NCI-H2107 treated with DMSO at 0.1 percent for 48 hours (cell line): ENCODE data around the gene AKR1C3.
"Not testable (repeated sequence)": the region's sequence is repeated elsewhere in the genome, so short reads cannot be mapped to it uniquely, and the experiment has no call there.

Source experiments
- DNase-seq: peaks from one replicate; lab custom pipeline; 2025; ENCODE audit not compliant: unreplicated experiment; lab: John Stamatoyannopoulos, UW

The AKR1C3 gene

GRCh38 chr10:5136468-5137087 lies 42.4 kb downstream of the AKR1C3 start:
- no peak for DNase-seq

- DNase-seq, result not testable (repeated sequence)
These were observed 43.5 kb downstream of the AKR1C3 start for GRCh38 chr10:5137699-5138098.

GRCh38 chr10:5142199-5142598 lies 48.0 kb downstream of the AKR1C3 start:
- no peak for DNase-seq

GRCh38 chr10:5143137-5143536 lies 48.9 kb downstream of the AKR1C3 start:
- no peak for DNase-seq

- DNase-seq, result no peak
These were observed 52.7 kb downstream of the AKR1C3 start for GRCh38 chr10:5146920-5147254.

- no peak for DNase-seq
These were observed 53.2 kb downstream of the AKR1C3 start for GRCh38 chr10:5147255-5147980.

- no peak for DNase-seq
These were observed 53.9 kb downstream of the AKR1C3 start for GRCh38 chr10:5147981-5148677.

- DNase-seq, result no peak
These were observed 54.4 kb downstream of the AKR1C3 start for GRCh38 chr10:5148678-5149032.

- no peak for DNase-seq
These were observed 56.9 kb downstream of the AKR1C3 start for GRCh38 chr10:5151076-5151475.

GRCh38 chr10:5155951-5156350 lies 61.7 kb downstream of the AKR1C3 start:
- no peak for DNase-seq
